Caco-2 (cell line): ENCODE measurements around the gene GCA. TPM values are rescaled to one million over a fixed set of nuclear protein-coding genes. Genes with fewer than 3 reads are reported as not detected.

Experiments used
- BruUV-seq: library from RNA; stranded (reverse); fragments of 400-500 nt; replicated peaks from 2 replicates; lab custom pipeline; 2021; lab: Mats Ljungman, UMichigan
- CTCF ChIA-PET: fragments of 300-600 bp; sonication (Branson Sonifier 250); formaldehyde crosslinking; loops from one replicate; lab custom pipeline; 2022; ENCODE audit warnings: antibody characterized with exemption; lab: Charles Lee
- POLR2A ChIA-PET: fragments of 300-600 bp; sonication (Branson Sonifier 250); formaldehyde crosslinking; loops from one replicate; lab custom pipeline; 2022; ENCODE audit warnings: antibody characterized with exemption; lab: Charles Lee
- DNase-seq, 2 experiments: peaks; one replicate each; pipeline versions ENCODE4 v3.0.0 to v3.0.0-alpha.2; 2020 to 2022
- H3K27me3 ChIP-seq: replicated peaks from 2 replicates; pipeline ENCODE4 v1.6.0; 2011; ENCODE audit warnings: low read length; ENCODE audit not compliant: control insufficient read depth, insufficient read depth
- H3K36me3 ChIP-seq: 2 replicates; pipeline ENCODE4 v1.5.1; 2011; ENCODE audit warnings: low read length; ENCODE audit not compliant: control insufficient read depth, insufficient read depth
- H3K4me1 ChIP-seq: fragments of 250-450 bp; sonication (Bioruptor Pico); 2 replicates; pipeline ENCODE4 v1.5.1; 2020; ENCODE audit warnings: mild to moderate bottlenecking
- H3K4me3 ChIP-seq: 2 replicates; pipeline ENCODE4 v1.5.1; 2011; ENCODE audit warnings: low read depth, mild to moderate bottlenecking, control low read depth, low read length
- H3K9me3 ChIP-seq: fragments of 250-450 bp; sonication (Bioruptor Pico); 2 replicates; pipeline ENCODE4 v1.5.1; 2020; ENCODE audit warnings: mild to moderate bottlenecking, moderate library complexity
- H3K27ac Mint-ChIP-seq: one replicate; pipeline ENCODE4 v1.8.0; 2022; ENCODE audit warnings: mixed read lengths; ENCODE audit not compliant: unreplicated experiment
- H3K27me3 Mint-ChIP-seq: one replicate; pipeline ENCODE4 v1.8.0; 2022; ENCODE audit warnings: mixed read lengths; ENCODE audit not compliant: insufficient read depth, unreplicated experiment
- H3K36me3 Mint-ChIP-seq: one replicate; pipeline ENCODE4 v1.8.0; 2022; ENCODE audit warnings: mild to moderate bottlenecking, mixed read lengths; ENCODE audit not compliant: insufficient read depth, unreplicated experiment
- H3K4me1 Mint-ChIP-seq: one replicate; pipeline ENCODE4 v1.8.0; 2022; ENCODE audit warnings: low read depth, mixed read lengths; ENCODE audit not compliant: unreplicated experiment
- H3K4me3 Mint-ChIP-seq: one replicate; pipeline ENCODE4 v1.8.0; 2022; ENCODE audit warnings: mild to moderate bottlenecking, moderate library complexity, mixed read lengths; ENCODE audit not compliant: unreplicated experiment
- H3K9me3 Mint-ChIP-seq: one replicate; pipeline ENCODE4 v1.8.0; 2022; ENCODE audit warnings: mixed read lengths; ENCODE audit not compliant: unreplicated experiment
- intact Hi-C: fragments of 100-400 bp; cut with micrococcal nuclease; formaldehyde crosslinking; loops from one replicate; pipeline ENCODE4 v1.10.0; 2022; ENCODE audit not compliant: unreplicated experiment
- total RNA-seq: library from RNA; stranded (reverse); gene quantifications from 2 replicates; pipeline ENCODE4 v1.2.3, GENCODE V29; 2022
- TF ChIP-seq, protein P1 (sequence below), 2 experiments: fragments of 200-600 bp in 1 of 2; IDR thresholded peaks; 1 replicate in 1 of 2; 2 replicates in 1 of 2; pipeline versions ENCODE4 v1.5.1 to v1.8.0; 2011 to 2022; ENCODE audit warnings: antibody characterized with exemption in 1 of 2, control low read depth in 1 of 2, inconsistent platforms in 1 of 2, low read depth in 1 of 2, low read length in 1 of 2, mild to moderate bottlenecking in 1 of 2, moderate library complexity in 1 of 2; ENCODE audit not compliant: insufficient read depth in 1 of 2, severe bottlenecking in 1 of 2, unreplicated experiment in 1 of 2

Gene GCA
- total RNA-seq, 1 experiment from 2014 or later = 29.4 TPM

DNA sequence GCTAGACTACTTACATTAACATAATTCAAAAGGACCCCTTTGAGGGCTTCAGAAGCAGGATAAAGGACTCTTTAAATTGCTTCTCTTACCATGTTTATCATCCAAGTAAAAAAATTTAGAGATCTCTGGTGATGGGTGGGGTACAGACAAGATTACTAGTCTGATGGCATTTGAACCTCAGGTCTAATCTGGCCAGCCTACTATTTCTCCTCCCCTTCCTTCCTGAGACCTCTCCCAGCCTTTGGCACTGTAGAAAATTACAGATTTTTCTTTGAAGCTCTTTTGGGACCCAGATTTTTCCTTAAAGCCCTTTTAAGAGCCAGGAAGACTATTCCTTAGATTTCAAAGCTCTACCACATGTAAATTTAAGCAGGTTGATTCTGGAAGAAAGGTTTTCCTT lies 28.9 kb downstream of the GCA start:
- DNase-seq = no peak
- H3K9me3 Mint-ChIP-seq = no peaks in the 10 kb centered on the region
- Histone ChIP-seq H3K9me3 (no peaks in the 10 kb centered on the region), H3K36me3 (no peaks in the 10 kb centered on the region), H3K4me3 (no peak overlapping the region), H3K27me3 (no peaks in the 10 kb centered on the region), H3K4me1 (no peaks in the 10 kb centered on the region)
- H3K36me3 Mint-ChIP-seq = no peaks in the 10 kb centered on the region
- H3K27me3 Mint-ChIP-seq = peaks cover 8% of the 10 kb centered on the region
- TF ChIP-seq, protein P1, sequence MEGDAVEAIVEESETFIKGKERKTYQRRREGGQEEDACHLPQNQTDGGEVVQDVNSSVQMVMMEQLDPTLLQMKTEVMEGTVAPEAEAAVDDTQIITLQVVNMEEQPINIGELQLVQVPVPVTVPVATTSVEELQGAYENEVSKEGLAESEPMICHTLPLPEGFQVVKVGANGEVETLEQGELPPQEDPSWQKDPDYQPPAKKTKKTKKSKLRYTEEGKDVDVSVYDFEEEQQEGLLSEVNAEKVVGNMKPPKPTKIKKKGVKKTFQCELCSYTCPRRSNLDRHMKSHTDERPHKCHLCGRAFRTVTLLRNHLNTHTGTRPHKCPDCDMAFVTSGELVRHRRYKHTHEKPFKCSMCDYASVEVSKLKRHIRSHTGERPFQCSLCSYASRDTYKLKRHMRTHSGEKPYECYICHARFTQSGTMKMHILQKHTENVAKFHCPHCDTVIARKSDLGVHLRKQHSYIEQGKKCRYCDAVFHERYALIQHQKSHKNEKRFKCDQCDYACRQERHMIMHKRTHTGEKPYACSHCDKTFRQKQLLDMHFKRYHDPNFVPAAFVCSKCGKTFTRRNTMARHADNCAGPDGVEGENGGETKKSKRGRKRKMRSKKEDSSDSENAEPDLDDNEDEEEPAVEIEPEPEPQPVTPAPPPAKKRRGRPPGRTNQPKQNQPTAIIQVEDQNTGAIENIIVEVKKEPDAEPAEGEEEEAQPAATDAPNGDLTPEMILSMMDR (IDR thresholded peaks at IDR 0.05; ENCODE audit: insufficient read depth in 1 of 2, low read depth in 1 of 2, low read length in 1 of 2, severe bottlenecking in 1 of 2, unreplicated experiment in 1 of 2) = no peak
- ChIA-PET POLR2A (no interaction called here), CTCF (no interaction called here)
- no TSS peak for BruUV-seq
- intact Hi-C loops = no loop called here
- H3K4me3 Mint-ChIP-seq = no peak overlapping the region
- H3K4me1 Mint-ChIP-seq = no peaks in the 10 kb centered on the region
- no peak overlapping the region for H3K27ac Mint-ChIP-seq

- H3K4me3 Mint-ChIP-seq = no peak overlapping the region
- H3K27ac Mint-ChIP-seq = no peak overlapping the region
- H3K27me3 Mint-ChIP-seq = peaks cover 11% of the 10 kb centered on the region
- TF ChIP-seq, protein P1 (IDR thresholded peaks at IDR 0.05; ENCODE audit: insufficient read depth in 1 of 2, low read depth in 1 of 2, low read length in 1 of 2, severe bottlenecking in 1 of 2, unreplicated experiment in 1 of 2) = no peak
- Histone ChIP-seq H3K4me1 (no peaks in the 10 kb centered on the region), H3K27me3 (no peaks in the 10 kb centered on the region), H3K36me3 (no peaks in the 10 kb centered on the region), H3K4me3 (no peak overlapping the region), H3K9me3 (no peaks in the 10 kb centered on the region)
- no peaks in the 10 kb centered on the region for H3K36me3 Mint-ChIP-seq
- H3K4me1 Mint-ChIP-seq = no peaks in the 10 kb centered on the region
- no peak for DNase-seq
- ChIA-PET CTCF (no interaction called here), POLR2A (no interaction called here)
- BruUV-seq = no TSS peak
- no peaks in the 10 kb centered on the region for H3K9me3 Mint-ChIP-seq
- intact Hi-C loops = loop anchor here (10.0 kb wide), 1 partner anchor 415 kb away; no protein-coding TSS in a partner anchor
These were observed 36.0 kb downstream of the GCA start for GRCh38 chr2:162379719-162380580.

DNA sequence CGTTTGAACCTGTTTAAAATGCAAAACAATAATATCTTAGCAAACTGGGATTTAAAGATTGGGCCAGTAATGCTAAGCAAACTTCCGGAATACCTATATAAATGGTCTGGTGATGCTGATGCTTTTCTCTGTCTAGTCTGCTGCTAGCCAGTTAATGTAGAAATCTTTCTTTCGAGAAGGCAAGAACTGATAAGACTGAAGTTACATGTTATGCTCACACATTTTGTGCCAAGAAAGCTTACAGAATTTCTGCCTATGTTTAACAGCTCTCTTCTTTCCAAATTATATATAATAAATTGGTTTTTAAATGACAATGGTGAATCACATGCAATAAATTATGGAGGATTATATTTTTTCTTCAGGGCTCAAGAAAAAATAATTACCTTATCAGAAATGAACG lies 37.9 kb downstream of the GCA start:
- CTCF ChIA-PET = no interaction called here
- TF ChIP-seq, protein P1 (IDR thresholded peaks at IDR 0.05; ENCODE audit: insufficient read depth in 1 of 2, low read depth in 1 of 2, low read length in 1 of 2, severe bottlenecking in 1 of 2, unreplicated experiment in 1 of 2) = no peak
- DNase-seq = no peak
- Histone ChIP-seq H3K4me1 (no peaks in the 10 kb centered on the region), H3K4me3 (no peak overlapping the region), H3K27me3 (no peaks in the 10 kb centered on the region), H3K36me3 (no peaks in the 10 kb centered on the region), H3K9me3 (no peaks in the 10 kb centered on the region)
- peaks cover 14% of the 10 kb centered on the region for H3K27me3 Mint-ChIP-seq
- no peaks in the 10 kb centered on the region for H3K36me3 Mint-ChIP-seq
- BruUV-seq = no TSS peak
- intact Hi-C loops = loop anchor here (10.0 kb wide), 1 partner anchor 413 kb away; no protein-coding TSS in a partner anchor
- no peak overlapping the region for H3K4me3 Mint-ChIP-seq
- no peaks in the 10 kb centered on the region for H3K9me3 Mint-ChIP-seq
- POLR2A ChIA-PET = no interaction called here
- H3K27ac Mint-ChIP-seq = no peak overlapping the region
- no peaks in the 10 kb centered on the region for H3K4me1 Mint-ChIP-seq
